GM23338 (cell line): ENCODE results near the gene VAX1. TPM values are rescaled to one million over a fixed set of nuclear protein-coding genes. Genes with fewer than 3 reads are reported as not detected.
A peak's percentile ranks its signal among the peaks of the same experiment; 100 is the strongest.
"Not testable (repeated sequence)": the region's sequence is repeated elsewhere in the genome, so short reads cannot be mapped to it uniquely, and the experiment has no call there.

Experiments used
- ATAC-seq: fragments of 200-7000 bp; cut with Tn5 transposase; 3 replicates; pipeline ENCODE4 v1.9.1; 2020
- DNase-seq: peaks from one replicate; pipeline ENCODE4 v3.0.0-alpha.2; 2015; ENCODE audit warnings: low spot score
- H2AFZ ChIP-seq: fragments of 200-600 bp; sonication (generic); 2 replicates; pipeline ENCODE4 v1.8.0; 2016; ENCODE audit warnings: antibody characterized with exemption, mild to moderate bottlenecking, moderate library complexity
- H3F3A ChIP-seq: fragments of 200-600 bp; sonication (generic); replicated peaks from 2 replicates; pipeline ENCODE4 v1.8.0; 2017; ENCODE audit warnings: antibody characterized with exemption, mixed run types, low read depth
- H3K27ac ChIP-seq: fragments of 200-600 bp; sonication (generic); 2 replicates; pipeline ENCODE4 v1.6.1; 2016; ENCODE audit warnings: low read depth
- H3K27me3 ChIP-seq: fragments of 200-600 bp; sonication (generic); 2 replicates; pipeline ENCODE4 v1.8.0; 2016; ENCODE audit warnings: mild to moderate bottlenecking, mixed run types, moderate library complexity; ENCODE audit not compliant: insufficient read depth
- H3K36me3 ChIP-seq: fragments of 200-600 bp; sonication (generic); 2 replicates; pipeline ENCODE4 v1.8.0; 2016; ENCODE audit warnings: mild to moderate bottlenecking; ENCODE audit not compliant: insufficient read depth
- H3K4me1 ChIP-seq: fragments of 200-600 bp; sonication (generic); 2 replicates; pipeline ENCODE4 v1.8.0; 2016; ENCODE audit warnings: mild to moderate bottlenecking, moderate library complexity; ENCODE audit not compliant: insufficient read depth
- H3K4me2 ChIP-seq: fragments of 200-600 bp; sonication (generic); 2 replicates; pipeline ENCODE4 v1.7.1; 2017; ENCODE audit warnings: mixed run types
- H3K4me3 ChIP-seq: fragments of 200-600 bp; sonication (generic); 2 replicates; pipeline ENCODE4 v1.6.1; 2016; ENCODE audit warnings: mixed run types
- H3K79me2 ChIP-seq: fragments of 200-600 bp; sonication (generic); replicated peaks from 2 replicates; pipeline ENCODE4 v1.8.0; 2017; ENCODE audit warnings: mild to moderate bottlenecking; ENCODE audit not compliant: insufficient read depth
- H3K9me2 ChIP-seq: fragments of 200-600 bp; sonication (generic); 2 replicates; pipeline ENCODE4 v1.8.0; 2017; ENCODE audit not compliant: insufficient read depth
- H4K20me1 ChIP-seq: fragments of 200-600 bp; sonication (generic); replicated peaks from 2 replicates; pipeline ENCODE4 v1.8.0; 2017; ENCODE audit warnings: mild to moderate bottlenecking; ENCODE audit not compliant: insufficient read depth
- H3K27ac Mint-ChIP-seq: 2 replicates; pipeline ENCODE4 v1.8.0; 2020; ENCODE audit warnings: inconsistent platforms, mild to moderate bottlenecking, moderate library complexity, mixed read lengths
- H3K27me3 Mint-ChIP-seq: 3 replicates; pipeline ENCODE4 v1.8.0; 2022; ENCODE audit warnings: low read depth, mild to moderate bottlenecking, moderate library complexity, mixed read lengths, inconsistent platforms; ENCODE audit not compliant: insufficient read depth, poor library complexity
- H3K36me3 Mint-ChIP-seq: 3 replicates; pipeline ENCODE4 v1.8.0; 2021; ENCODE audit warnings: low read depth, mild to moderate bottlenecking, inconsistent platforms, moderate library complexity, mixed read lengths
- H3K4me1 Mint-ChIP-seq: 3 replicates; pipeline ENCODE4 v1.8.0; 2020; ENCODE audit warnings: mild to moderate bottlenecking, inconsistent platforms, mixed read lengths
- H3K4me3 Mint-ChIP-seq: 3 replicates; pipeline ENCODE4 v1.8.0; 2021; ENCODE audit warnings: moderate library complexity, mild to moderate bottlenecking, inconsistent platforms, mixed read lengths
- H3K9me3 Mint-ChIP-seq: 3 replicates; pipeline ENCODE4 v1.8.0; 2020; ENCODE audit warnings: moderate library complexity, mild to moderate bottlenecking, inconsistent platforms, mixed read lengths
- CREB1 ChIP-seq: fragments of 250-450 bp; sonication (Bioruptor Pico); IDR thresholded peaks from 2 replicates; pipeline ENCODE4 v1.5.0; 2020; ENCODE audit warnings: low read depth, mild to moderate bottlenecking, moderate library complexity
- CTCF ChIP-seq, 2 experiments: fragments of 200-600 bp in 1 of 2; sonication (generic) in 1 of 2; conservative IDR thresholded peaks; 2 replicates each; pipeline versions ENCODE4 v1.5.1 to v1.6.1; 2016 to 2017; ENCODE audit warnings: antibody characterized with exemption in 2 of 2, low read depth in 2 of 2, mild to moderate bottlenecking in 2 of 2, moderate library complexity in 1 of 2
- ETS1 ChIP-seq: IDR thresholded peaks from 2 replicates; pipeline ENCODE4 v1.6.1; 2016; ENCODE audit warnings: antibody characterized with exemption
- EZH2 ChIP-seq: fragments of 200-600 bp; sonication (generic); IDR thresholded peaks from one replicate; pipeline ENCODE4 v1.8.0; 2017; ENCODE audit warnings: antibody characterized with exemption, mild to moderate bottlenecking, low read depth; ENCODE audit not compliant: unreplicated experiment
- EZH2phosphoT487 ChIP-seq: fragments of 200-600 bp; sonication (generic); IDR thresholded peaks from one replicate; pipeline ENCODE4 v1.8.1; 2018; ENCODE audit warnings: antibody characterized with exemption; ENCODE audit not compliant: unreplicated experiment
- JUNB ChIP-seq: IDR thresholded peaks from one replicate; pipeline ENCODE4 v1.6.1; 2016; ENCODE audit warnings: antibody characterized with exemption; ENCODE audit not compliant: unreplicated experiment
- NANOG ChIP-seq: IDR thresholded peaks from 2 replicates; pipeline ENCODE4 v1.6.1; 2016; ENCODE audit warnings: antibody characterized with exemption, borderline replicate concordance
- REST ChIP-seq: IDR thresholded peaks from one replicate; pipeline ENCODE4 v1.6.1; 2018; ENCODE audit warnings: antibody characterized with exemption; ENCODE audit not compliant: unreplicated experiment
- STAT1 ChIP-seq: IDR thresholded peaks from one replicate; pipeline ENCODE4 v1.6.1; 2016; ENCODE audit warnings: antibody characterized with exemption; ENCODE audit not compliant: unreplicated experiment
- ZNF331 ChIP-seq: fragments of 250-450 bp; sonication (Bioruptor Pico); IDR thresholded peaks from 2 replicates; pipeline ENCODE4 v1.5.0; 2020; ENCODE audit warnings: low read depth, mild to moderate bottlenecking, moderate library complexity
- polyA plus RNA-seq: library from polyadenylated mRNA; unstranded; fragments of >200 nt; fragmentation: Nextera tagmentation; extraction: Ambion mirVana; gene quantifications from 2 replicates; pipeline ENCODE4 v1.2.1, GENCODE V29; 2016
- total RNA-seq: library from RNA; depleted of rRNA; stranded (reverse); fragments of >200 nt; shearing (Covaris generic); gene quantifications from 2 replicates; pipeline ENCODE4 v1.2.3, GENCODE V29; 2014

VAX1 gene
- total and polyA plus RNA-seq, 2 experiments from 2014 or later = not detected

GRCh38 chr10:117130346-117130745 is 7.7 kb downstream of the VAX1 start (continued):
- no peak for TF ChIP-seq REST

DNA sequence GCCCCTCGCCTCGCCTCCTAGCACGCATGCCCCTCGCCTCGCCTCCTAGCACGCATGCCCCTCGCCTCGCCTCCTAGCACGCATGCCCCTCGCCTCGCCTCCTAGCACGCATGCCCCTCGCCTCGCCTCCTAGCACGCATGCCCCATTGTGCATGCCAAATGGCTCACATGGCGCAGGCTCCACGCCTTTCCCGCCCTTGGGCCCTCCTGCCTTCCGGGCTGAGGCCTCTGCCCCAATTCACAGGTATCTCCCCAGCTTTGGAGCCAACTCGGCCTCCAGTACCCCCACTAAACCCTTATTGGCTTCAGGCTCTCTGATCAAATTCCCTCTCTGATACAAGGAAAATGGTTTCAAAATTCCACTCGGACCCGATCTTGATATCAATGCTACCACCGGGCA is 11.4 kb downstream of the VAX1 start:
- Histone ChIP-seq H3K4me1 (peaks cover 30% of the 10 kb centered on the region), H3F3A (peaks cover 19% of the 10 kb centered on the region), H3K27me3 (peaks cover 65% of the 10 kb centered on the region)
- not testable (repeated sequence) for H4K20me1 ChIP-seq, H3K36me3 ChIP-seq, H3K27ac Mint-ChIP-seq, ATAC-seq, H3K4me2 ChIP-seq, H3K9me3 Mint-ChIP-seq, H3K4me3 ChIP-seq, H3K9me2 ChIP-seq, H3K4me3 Mint-ChIP-seq, H3K27ac ChIP-seq, H3K79me2 ChIP-seq, DNase-seq, H2AFZ ChIP-seq, H3K36me3 Mint-ChIP-seq
- Mint-ChIP-seq H3K4me1 (peaks cover 19% of the 10 kb centered on the region), H3K27me3 (peaks cover 42% of the 10 kb centered on the region)

GRCh38 chr10:117126034-117126433 is 12.0 kb downstream of the VAX1 start:
- peak; percentile 42; the same call in 2 of the 3 replicates for ATAC-seq
- H3K4me3 ChIP-seq = no peak overlapping the region
- Mint-ChIP-seq H3K4me3 (no peak overlapping the region), H3K27ac (no peak overlapping the region), H3K27me3 (peaks cover 36% of the 10 kb centered on the region), H3K36me3 (no peaks in the 10 kb centered on the region), H3K4me1 (peaks cover 14% of the 10 kb centered on the region), H3K9me3 (no peaks in the 10 kb centered on the region)
- H3K4me1 ChIP-seq = peaks cover 25% of the 10 kb centered on the region
- no peak for DNase-seq
- no peak overlapping the region for H3K27ac ChIP-seq
- H3K4me2 ChIP-seq = no peak overlapping the region
- no peaks in the 10 kb centered on the region for H3K79me2 ChIP-seq
- peaks cover 13% of the 10 kb centered on the region for H3F3A ChIP-seq
- no peaks in the 10 kb centered on the region; the same call in 1 of the 2 replicates for H4K20me1 ChIP-seq
- peaks cover 59% of the 10 kb centered on the region for H3K27me3 ChIP-seq
- H3K36me3 ChIP-seq = no peaks in the 10 kb centered on the region
- peaks cover 8% of the 10 kb centered on the region; the same call in 1 of the 2 replicates for H3K9me2 ChIP-seq
- H2AFZ ChIP-seq = no peak overlapping the region
- TF ChIP-seq ZNF331 (CRISPR knock-in tag) (no peak), ETS1 (no peak), NANOG (no peak), CREB1 (CRISPR knock-in tag) (no peak), CTCF (conservative IDR thresholded peaks at IDR 0.05; ENCODE audit: low read depth in 2 of 2) (no peak), STAT1 (no peak), JUNB (no peak), EZH2phosphoT487 (no peak), EZH2 (no peak)
